GM19467 (cell line): Measurements from ENCODE around the gene GJA3.

Experiments
- ATAC-seq: cut with Tn5 transposase; IDR thresholded peaks from one replicate; pipeline ENCODE4 v1.9.1; 2021; ENCODE audit warnings: mild to moderate bottlenecking, moderate library complexity; ENCODE audit not compliant: unreplicated experiment

Gene GJA3

DNA sequence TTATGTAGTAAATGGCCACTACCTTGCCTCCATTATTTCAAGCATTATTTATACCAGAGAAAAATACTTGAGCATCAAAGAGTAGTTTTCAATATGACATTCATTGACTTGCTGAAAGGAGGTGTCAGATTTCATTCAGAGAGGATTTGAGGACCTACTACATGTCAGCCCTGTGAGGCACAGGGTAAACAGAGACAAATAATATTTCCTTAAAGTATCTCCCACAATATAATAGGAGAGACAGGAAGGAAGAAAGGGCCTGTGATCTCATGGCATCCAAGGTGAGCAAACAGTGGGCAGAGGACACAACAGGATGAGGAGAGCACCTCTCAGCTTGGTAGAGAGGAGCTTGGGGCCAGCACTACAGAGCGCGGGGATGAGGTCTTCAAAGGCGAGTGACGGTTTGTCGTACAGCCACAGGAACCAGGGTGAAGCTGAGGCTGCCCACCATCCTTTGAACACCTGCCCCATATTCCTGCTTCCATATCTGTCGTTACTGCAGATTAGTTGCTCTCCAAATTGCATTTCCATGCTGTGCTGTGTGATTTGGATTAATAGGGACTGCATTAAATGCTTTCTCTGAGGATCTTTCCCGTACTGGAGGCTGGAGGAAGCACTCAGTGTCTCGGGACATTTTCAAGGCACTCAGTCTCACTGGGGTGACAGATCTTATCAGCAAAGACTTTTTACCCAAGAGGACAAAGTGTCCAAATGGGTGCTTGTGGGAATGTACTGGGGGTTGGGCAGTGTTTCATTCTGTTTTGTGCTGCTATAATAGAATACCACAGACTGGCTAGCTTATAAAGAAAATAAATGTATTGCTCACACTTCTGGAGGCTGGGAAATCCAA is 59.2 kb downstream of the GJA3 start:
- no peak for ATAC-seq

DNA sequence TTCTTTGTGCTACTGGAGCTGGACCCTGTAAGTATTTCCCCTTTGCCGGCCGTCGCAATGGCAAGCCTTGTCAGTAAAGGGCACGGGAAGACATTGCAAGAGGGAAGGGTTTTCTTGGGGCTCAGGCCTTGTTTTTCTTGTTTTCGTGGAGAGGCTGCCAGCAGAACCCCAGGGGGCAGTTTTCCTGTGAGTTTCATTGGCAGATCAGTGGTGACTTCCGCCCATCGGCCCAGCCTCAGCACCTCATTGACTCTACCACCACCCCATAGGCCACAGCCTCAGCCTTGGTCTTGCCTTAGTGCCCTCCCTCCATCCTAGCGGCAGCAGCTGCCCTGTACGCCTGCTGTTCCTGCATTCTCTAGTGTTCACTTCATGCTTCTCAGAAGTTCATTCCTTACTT is 61.5 kb downstream of the GJA3 start:
- no peak for ATAC-seq

GRCh38 chr13:20093951-20094350 is 66.9 kb downstream of the GJA3 start:
- no peak for ATAC-seq

DNA sequence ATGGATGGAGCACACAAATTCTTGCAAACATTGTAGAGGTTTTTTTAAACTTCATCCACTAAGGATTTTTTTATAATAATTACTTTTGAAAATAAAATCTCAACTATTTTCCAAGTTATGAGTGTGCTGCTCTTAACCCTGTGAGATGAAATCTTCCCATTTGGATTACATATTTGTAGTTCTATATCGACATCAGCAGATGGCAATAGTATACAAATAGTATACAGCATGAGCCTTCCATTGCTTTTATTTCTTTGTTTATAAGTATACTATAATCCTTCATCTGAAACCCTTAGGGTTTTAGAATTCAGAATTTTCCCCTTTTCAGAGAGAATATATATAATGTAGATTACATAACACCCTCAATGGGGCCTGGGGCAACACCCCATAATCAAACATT is 70.5 kb downstream of the GJA3 start:
- ATAC-seq: no peak
